Esophagus squamous epithelium (tissue), 5 donors: ENCODE results near the gene RELCH. TPM values are rescaled to one million over a fixed set of nuclear protein-coding genes. Genes with fewer than 3 reads are reported as not detected.

Experiments used
- DNase-seq: peaks from one replicate; lab custom pipeline; 2025; lab: John Stamatoyannopoulos, UW
- H3K27ac ChIP-seq, 4 donors: fragments of 200-600 bp; sonication (generic); one replicate each; pipeline ENCODE4 v1.5.1; 2016 to 2019; ENCODE audit warnings: mild to moderate bottlenecking in 1 of 4
- H3K27me3 ChIP-seq, 4 donors: fragments of 200-600 bp; sonication (generic); 1 replicate in 3 of 4; 2 replicates in 1 of 4; pipeline versions ENCODE4 v1.5.1 to v1.6.0; 2017 to 2021; ENCODE audit warnings: antibody characterized with exemption in 1 of 4
- H3K36me3 ChIP-seq, 3 donors: fragments of 200-600 bp; sonication (generic); one replicate each; pipeline ENCODE4 v1.5.1; 2016 to 2019
- H3K4me1 ChIP-seq, 3 donors: fragments of 200-600 bp; sonication (generic); one replicate each; pipeline ENCODE4 v1.5.1; 2017 to 2019
- H3K4me3 ChIP-seq, 4 donors: fragments of 200-600 bp; sonication (generic); 1 replicate in 3 of 4; 2 replicates in 1 of 4; pipeline ENCODE4 v1.5.1; 2016 to 2019; ENCODE audit warnings: mild to moderate bottlenecking in 2 of 4, moderate library complexity in 1 of 4
- H3K9me3 ChIP-seq, 3 donors: fragments of 200-600 bp; sonication (generic); one replicate each; pipeline ENCODE4 v1.5.1; 2016 to 2019
- POLR2A ChIP-seq, 4 donors: fragments of 450-650 bp; IDR thresholded peaks; one replicate each; pipeline ENCODE4 v1.6.1; 2017; ENCODE audit warnings: antibody characterized with exemption in 4 of 4, mild to moderate bottlenecking in 4 of 4, moderate library complexity in 3 of 4
- WGBS, 2 donors: methylation state at CpG; one replicate each; pipeline ENCODE4 v1.1.5; 2018; 5-methylcytosine and 5-hydroxymethylcytosine counted together
- intact Hi-C: fragments of 100-400 bp; cut with DNase I; formaldehyde crosslinking; loops from one replicate; pipeline ENCODE4 v1.15.0; 2022
- total RNA-seq, 4 donors: library from RNA; depleted of rRNA; stranded (reverse); fragments of >200 nt; gene quantifications; one replicate each; pipeline ENCODE4 v1.1.0, GENCODE V29; 2016
- TF ChIP-seq, protein P1 (sequence below), 6 experiments: fragments of 450-650 bp in 4 of 6; fragments of 200-600 bp in 2 of 6; sonication (generic) in 2 of 6; IDR thresholded peaks; one replicate each; pipeline ENCODE4 v1.5.1; 2016 to 2019; ENCODE audit warnings: antibody characterized with exemption in 6 of 6, mild to moderate bottlenecking in 4 of 6, moderate library complexity in 4 of 6
- donor health status: DM: yes; HTN: yes; CAD: no.

The RELCH gene
- total RNA-seq, 4 donors from 2014 or later: 32.8 to 98.0 (median 69.0) TPM

DNA sequence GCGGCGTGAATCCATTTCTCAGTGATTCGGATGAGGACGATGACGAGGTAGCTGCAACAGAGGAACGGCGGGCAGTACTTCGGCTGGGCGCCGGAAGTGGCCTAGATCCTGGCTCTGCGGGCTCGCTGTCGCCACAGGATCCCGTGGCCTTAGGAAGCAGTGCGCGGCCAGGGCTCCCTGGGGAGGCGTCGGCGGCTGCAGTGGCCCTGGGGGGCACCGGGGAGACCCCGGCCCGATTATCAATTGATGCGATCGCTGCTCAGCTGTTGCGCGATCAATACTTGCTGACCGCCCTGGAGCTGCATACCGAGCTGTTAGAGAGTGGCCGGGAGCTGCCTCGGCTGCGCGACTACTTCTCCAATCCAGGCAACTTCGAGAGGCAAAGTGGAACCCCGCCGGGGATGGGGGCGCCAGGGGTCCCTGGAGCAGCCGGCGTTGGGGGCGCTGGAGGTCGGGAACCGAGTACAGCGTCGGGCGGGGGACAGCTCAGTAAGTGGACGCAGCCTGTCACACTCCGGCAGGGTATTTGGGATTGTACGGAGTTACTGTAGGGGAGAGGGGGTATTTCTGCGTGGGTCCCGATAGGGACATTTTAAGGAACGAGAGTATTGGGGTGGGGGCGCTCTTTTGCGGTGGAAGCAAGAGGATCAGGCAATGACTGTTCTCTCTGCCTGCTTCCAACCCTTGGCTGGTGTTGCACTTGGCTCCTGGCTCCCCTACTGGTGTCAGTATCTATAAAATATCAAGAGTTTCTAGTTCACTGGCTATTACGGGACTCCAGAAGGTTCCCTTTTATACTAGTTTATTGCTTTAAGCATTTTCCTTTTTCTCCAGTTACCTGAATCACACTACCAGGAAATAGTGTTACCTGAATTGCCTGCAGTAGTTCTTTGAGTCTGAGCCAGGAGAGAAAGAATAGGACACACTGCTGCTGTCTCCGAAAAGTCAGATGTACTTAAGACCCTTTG, 772 bp downstream of the RELCH start:
- Histone ChIP-seq H3K4me1 (peaks cover 2 to 73% (median 18%) of the 10 kb centered on the region in 3 donors), H3K36me3 (no peaks in the 10 kb centered on the region), H3K27ac (peak overlapping the region; percentile 86 to 93 (median 90)), H3K4me3 (peak overlapping the region; percentile 84 to 94 (median 92)), H3K27me3 (no peaks in the 10 kb centered on the region), H3K9me3 (no peaks in the 10 kb centered on the region)
- 1% methylated on average over 9 to 10 of the region's 54 CpGs for WGBS, 2 donors
- no peak for DNase-seq
- intact Hi-C loops: no loop called here
- no peak for TF ChIP-seq POLR2A (IDR thresholded peaks at IDR 0.05)
- TF ChIP-seq, protein P1, sequence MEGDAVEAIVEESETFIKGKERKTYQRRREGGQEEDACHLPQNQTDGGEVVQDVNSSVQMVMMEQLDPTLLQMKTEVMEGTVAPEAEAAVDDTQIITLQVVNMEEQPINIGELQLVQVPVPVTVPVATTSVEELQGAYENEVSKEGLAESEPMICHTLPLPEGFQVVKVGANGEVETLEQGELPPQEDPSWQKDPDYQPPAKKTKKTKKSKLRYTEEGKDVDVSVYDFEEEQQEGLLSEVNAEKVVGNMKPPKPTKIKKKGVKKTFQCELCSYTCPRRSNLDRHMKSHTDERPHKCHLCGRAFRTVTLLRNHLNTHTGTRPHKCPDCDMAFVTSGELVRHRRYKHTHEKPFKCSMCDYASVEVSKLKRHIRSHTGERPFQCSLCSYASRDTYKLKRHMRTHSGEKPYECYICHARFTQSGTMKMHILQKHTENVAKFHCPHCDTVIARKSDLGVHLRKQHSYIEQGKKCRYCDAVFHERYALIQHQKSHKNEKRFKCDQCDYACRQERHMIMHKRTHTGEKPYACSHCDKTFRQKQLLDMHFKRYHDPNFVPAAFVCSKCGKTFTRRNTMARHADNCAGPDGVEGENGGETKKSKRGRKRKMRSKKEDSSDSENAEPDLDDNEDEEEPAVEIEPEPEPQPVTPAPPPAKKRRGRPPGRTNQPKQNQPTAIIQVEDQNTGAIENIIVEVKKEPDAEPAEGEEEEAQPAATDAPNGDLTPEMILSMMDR (IDR thresholded peaks at IDR 0.05): no peak

DNA sequence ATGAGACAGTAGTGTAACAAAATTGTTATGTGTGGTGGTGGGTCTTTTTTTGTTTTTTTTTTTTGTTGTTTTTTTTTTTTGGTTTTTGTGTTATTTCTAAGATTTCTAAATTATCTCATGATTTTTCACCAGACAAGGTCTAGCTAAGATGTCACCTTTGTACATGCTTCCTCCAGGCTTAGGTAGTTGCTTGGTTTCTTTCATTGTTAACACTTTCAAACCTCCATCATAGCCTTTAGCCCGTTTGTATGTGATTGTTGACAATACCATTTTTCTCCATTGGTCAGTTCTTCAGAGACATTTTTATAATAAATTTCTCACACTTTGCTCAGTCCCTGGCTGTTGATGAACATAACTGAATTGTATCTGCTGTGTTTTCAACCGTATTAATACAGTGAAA, 2.2 kb downstream of the RELCH start:
- H3K27ac ChIP-seq: peak overlapping the region in 3 of 4 donors; percentile 86 to 93 (median 90)
- H3K9me3 ChIP-seq: no peaks in the 10 kb centered on the region
- no peaks in the 10 kb centered on the region for H3K27me3 ChIP-seq
- H3K36me3 ChIP-seq: no peaks in the 10 kb centered on the region
- peak overlapping the region; percentile 84 to 94 (median 92) for H3K4me3 ChIP-seq
- TF ChIP-seq, protein P1 (IDR thresholded peaks at IDR 0.05): no peak
- TF ChIP-seq POLR2A (IDR thresholded peaks at IDR 0.05): no peak
- DNase-seq: no peak
- peaks cover 5 to 79% (median 18%) of the 10 kb centered on the region in 3 donors for H3K4me1 ChIP-seq
- whole genome bisulfite sequencing, 2 donors: 15 to 21% methylated on average over 2 of the region's 2 CpGs
- intact Hi-C loops: no loop called here

DNA sequence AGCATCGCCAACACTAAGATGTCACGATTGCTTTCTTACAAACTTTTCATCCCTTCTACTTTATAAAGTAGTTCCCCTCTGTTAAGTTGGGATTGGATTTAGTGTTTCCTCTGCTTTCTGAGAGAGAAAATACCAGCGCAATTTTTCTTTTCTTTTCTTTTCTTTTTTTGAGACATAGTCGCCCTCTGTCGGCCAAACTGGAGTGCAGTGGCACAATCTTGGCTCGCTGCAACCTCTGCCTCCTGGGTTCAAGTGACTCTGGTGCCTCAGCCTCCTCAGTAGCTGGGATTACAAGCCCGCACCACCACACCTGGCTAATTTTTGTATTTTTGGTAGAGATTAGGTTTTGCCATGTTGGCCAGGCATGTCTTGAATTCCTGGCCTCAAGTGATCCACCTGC, 9.0 kb downstream of the RELCH start:
- WGBS, 2 donors: 93 to 94% methylated on average over 7 of the region's 7 CpGs
- Histone ChIP-seq H3K9me3 (no peaks in the 10 kb centered on the region), H3K36me3 (no peaks in the 10 kb centered on the region), H3K27ac (peak overlapping the region in 1 of 4 donors; percentile 79), H3K27me3 (no peaks in the 10 kb centered on the region), H3K4me3 (no peak overlapping the region), H3K4me1 (peaks cover 5 to 78% (median 19%) of the 10 kb centered on the region in 3 donors)
- intact Hi-C loops: no loop called here
- no peak for DNase-seq
- no peak for TF ChIP-seq POLR2A (IDR thresholded peaks at IDR 0.05)
- TF ChIP-seq, protein P1 (IDR thresholded peaks at IDR 0.05): no peak

DNA sequence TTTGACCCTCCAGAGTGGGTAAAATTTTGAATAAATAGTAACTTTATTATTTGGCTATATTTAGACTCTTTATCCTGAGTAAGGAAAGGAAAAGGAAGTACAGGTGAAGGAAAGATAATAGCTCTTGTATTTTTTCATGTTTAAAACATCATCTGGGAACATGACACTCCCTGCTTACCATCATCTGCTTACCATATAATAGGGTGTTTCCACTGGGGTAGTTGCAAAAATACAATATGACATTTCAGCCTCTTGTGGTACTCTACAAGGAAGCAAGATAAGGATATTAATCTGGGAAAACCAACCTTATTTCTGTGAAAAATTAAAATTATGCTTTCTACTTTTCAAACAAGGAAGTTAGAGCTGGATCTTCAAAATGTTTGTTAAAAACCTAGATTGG, 9.9 kb downstream of the RELCH start:
- no peaks in the 10 kb centered on the region for H3K36me3 ChIP-seq
- peaks cover 6 to 77% (median 19%) of the 10 kb centered on the region in 3 donors for H3K4me1 ChIP-seq
- intact Hi-C loops: no loop called here
- no peak for DNase-seq
- no peaks in the 10 kb centered on the region for H3K27me3 ChIP-seq
- H3K4me3 ChIP-seq: no peak overlapping the region
- peak overlapping the region in 3 of 4 donors; percentile 52 to 79 (median 59) for H3K27ac ChIP-seq
- H3K9me3 ChIP-seq: no peaks in the 10 kb centered on the region
- TF ChIP-seq, protein P1 (IDR thresholded peaks at IDR 0.05): no peak
- no peak for TF ChIP-seq POLR2A (IDR thresholded peaks at IDR 0.05)

DNA sequence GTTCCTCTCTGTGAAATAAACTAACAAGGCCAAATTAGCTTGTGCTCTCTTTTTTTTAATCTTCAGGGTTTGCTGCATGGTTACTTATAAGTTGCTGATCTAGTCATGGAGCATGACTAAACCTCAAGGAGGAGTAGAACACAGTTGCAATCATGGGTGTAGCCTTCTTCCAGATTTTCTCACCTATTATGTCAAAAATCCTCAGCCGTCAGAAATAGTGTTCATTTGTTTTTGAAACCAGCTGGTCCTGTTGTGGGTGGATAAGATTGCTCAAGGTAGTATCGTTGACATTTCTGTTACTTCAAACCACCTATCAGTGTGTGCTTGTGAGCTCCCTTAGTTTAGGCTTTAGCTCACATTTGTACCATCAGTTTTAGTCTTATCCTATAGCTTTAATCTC, 11.2 kb downstream of the RELCH start:
- intact Hi-C loops: no loop called here
- no peaks in the 10 kb centered on the region for H3K27me3 ChIP-seq
- H3K9me3 ChIP-seq: no peaks in the 10 kb centered on the region
- no peak overlapping the region for H3K4me3 ChIP-seq
- no peak for TF ChIP-seq POLR2A (IDR thresholded peaks at IDR 0.05)
- TF ChIP-seq, protein P1 (IDR thresholded peaks at IDR 0.05): no peak
- 32 to 33% methylated on average over 2 of the region's 2 CpGs for WGBS, 2 donors
- DNase-seq: no peak
- peaks cover 12 to 85% (median 13%) of the 10 kb centered on the region in 3 donors for H3K4me1 ChIP-seq
- H3K36me3 ChIP-seq: no peaks in the 10 kb centered on the region
- peak overlapping the region; percentile 37 to 82 (median 64) for H3K27ac ChIP-seq
